Duodenal mucosa (tissue), 2 donors: ENCODE measurements around the gene RRP12.

Experiments used
- H3K27ac ChIP-seq: one replicate; pipeline ENCODE4 v1.7.0; 2013; ENCODE audit warnings: low read depth, low read length
- H3K27me3 ChIP-seq, 2 donors: one replicate each; pipeline ENCODE4 v1.7.0; 2013; ENCODE audit warnings: low read length in 2 of 2, control low read depth in 1 of 2; ENCODE audit not compliant: insufficient read depth in 2 of 2, control insufficient read depth in 1 of 2
- H3K36me3 ChIP-seq, 2 donors: one replicate each; pipeline ENCODE4 v1.7.0; 2013; ENCODE audit warnings: low read length in 2 of 2, control low read depth in 1 of 2; ENCODE audit not compliant: insufficient read depth in 2 of 2, control insufficient read depth in 1 of 2
- H3K4me1 ChIP-seq, 2 donors: one replicate each; pipeline ENCODE4 v1.7.0; 2013; ENCODE audit warnings: low read length in 2 of 2, control low read depth in 1 of 2; ENCODE audit not compliant: insufficient read depth in 2 of 2, control insufficient read depth in 1 of 2
- H3K4me3 ChIP-seq, 2 donors: one replicate each; pipeline ENCODE4 v1.7.0; 2013; ENCODE audit warnings: low read length in 2 of 2, low read depth in 1 of 2
- H3K9ac ChIP-seq, 2 donors: one replicate each; pipeline ENCODE4 v1.7.0; 2013; ENCODE audit warnings: low read length in 2 of 2, low read depth in 1 of 2
- H3K9me3 ChIP-seq, 2 donors: one replicate each; pipeline ENCODE4 v1.7.0; 2013; ENCODE audit warnings: low read length in 2 of 2, control low read depth in 1 of 2; ENCODE audit not compliant: control insufficient read depth in 1 of 2

RRP12 gene

GRCh38 chr10:97371696-97372095 is 29.4 kb downstream of the RRP12 start:
- Histone ChIP-seq H3K27me3 (no peaks in the 10 kb centered on the region), H3K4me1 (no peaks in the 10 kb centered on the region), H3K9me3 (no peaks in the 10 kb centered on the region), H3K27ac (no peak overlapping the region), H3K9ac (no peak overlapping the region), H3K36me3 (peaks cover 34 to 66% of the 10 kb centered on the region in 2 donors), H3K4me3 (no peak overlapping the region)

DNA sequence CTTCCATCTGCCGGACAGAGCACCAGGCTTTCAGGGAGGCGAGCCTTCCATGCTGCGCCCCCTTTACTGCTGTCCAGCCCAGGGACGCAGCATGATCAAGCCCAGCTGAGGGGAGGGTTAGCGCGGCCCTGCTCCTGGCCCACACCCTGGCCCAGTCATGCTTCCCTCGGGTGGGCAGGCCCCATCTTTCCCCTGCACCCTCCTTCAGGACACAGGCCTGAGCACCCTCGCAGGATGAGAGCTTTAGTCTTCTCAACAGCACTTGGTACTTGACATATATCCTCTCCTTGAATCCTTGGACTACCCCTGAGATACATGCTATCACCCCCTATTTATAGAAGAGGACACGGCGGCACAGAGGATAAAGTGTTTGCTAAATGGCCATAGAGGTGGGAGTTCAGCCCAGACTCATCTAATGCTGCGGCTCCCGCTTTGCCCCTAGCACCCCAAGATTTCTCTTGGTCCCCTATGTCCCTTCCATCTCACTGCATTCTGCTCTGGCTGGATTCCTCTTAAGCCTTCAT is 34.0 kb downstream of the RRP12 start:
- no peaks in the 10 kb centered on the region for H3K27me3 ChIP-seq
- H3K36me3 ChIP-seq = peaks cover 30 to 75% of the 10 kb centered on the region in 2 donors
- no peak overlapping the region for H3K9ac ChIP-seq
- H3K27ac ChIP-seq = no peak overlapping the region
- no peak overlapping the region for H3K4me3 ChIP-seq
- no peaks in the 10 kb centered on the region for H3K9me3 ChIP-seq
- H3K4me1 ChIP-seq = no peaks in the 10 kb centered on the region

GRCh38 chr10:97366572-97366971 is 34.6 kb downstream of the RRP12 start:
- no peak overlapping the region for H3K4me3 ChIP-seq
- H3K9ac ChIP-seq = no peak overlapping the region
- peak overlapping the region; percentile 10 for H3K27ac ChIP-seq
- peaks cover 25 to 68% of the 10 kb centered on the region in 2 donors for H3K36me3 ChIP-seq
- no peaks in the 10 kb centered on the region for H3K4me1 ChIP-seq
- no peaks in the 10 kb centered on the region for H3K27me3 ChIP-seq
- no peaks in the 10 kb centered on the region for H3K9me3 ChIP-seq

DNA sequence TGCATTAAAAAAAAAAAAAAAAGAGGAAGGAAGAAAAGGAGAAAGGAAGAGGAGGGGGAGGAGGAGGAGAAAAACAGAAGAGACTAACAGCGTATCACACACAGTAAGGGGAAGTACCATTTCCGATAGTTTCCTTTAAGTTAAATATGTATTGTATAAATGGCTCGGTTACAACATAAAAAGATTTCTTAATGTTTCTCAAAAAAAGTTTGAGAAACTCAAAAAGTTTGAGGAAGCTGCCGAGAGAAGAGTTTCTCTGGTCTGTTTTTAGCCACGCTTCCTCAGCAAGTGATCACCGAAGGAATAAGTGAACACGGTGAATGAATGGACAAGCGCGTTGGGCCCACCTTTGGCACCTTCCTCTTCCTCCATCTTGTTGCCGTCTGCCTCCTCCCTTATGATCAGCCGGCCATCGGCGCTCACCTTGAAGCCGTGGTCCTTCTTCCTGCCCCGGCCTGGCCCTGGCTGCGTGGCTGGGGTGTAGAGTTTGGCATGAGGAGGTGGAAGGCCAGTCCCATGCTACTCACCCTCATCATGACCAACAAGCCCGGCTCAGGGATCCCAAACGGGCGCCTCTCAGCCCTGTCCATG is 35.3 kb downstream of the RRP12 start:
- Histone ChIP-seq H3K36me3 (peaks cover 18 to 66% of the 10 kb centered on the region in 2 donors), H3K27me3 (no peaks in the 10 kb centered on the region), H3K27ac (no peak overlapping the region), H3K4me1 (no peaks in the 10 kb centered on the region), H3K9me3 (no peaks in the 10 kb centered on the region), H3K9ac (no peak overlapping the region), H3K4me3 (no peak overlapping the region)

DNA sequence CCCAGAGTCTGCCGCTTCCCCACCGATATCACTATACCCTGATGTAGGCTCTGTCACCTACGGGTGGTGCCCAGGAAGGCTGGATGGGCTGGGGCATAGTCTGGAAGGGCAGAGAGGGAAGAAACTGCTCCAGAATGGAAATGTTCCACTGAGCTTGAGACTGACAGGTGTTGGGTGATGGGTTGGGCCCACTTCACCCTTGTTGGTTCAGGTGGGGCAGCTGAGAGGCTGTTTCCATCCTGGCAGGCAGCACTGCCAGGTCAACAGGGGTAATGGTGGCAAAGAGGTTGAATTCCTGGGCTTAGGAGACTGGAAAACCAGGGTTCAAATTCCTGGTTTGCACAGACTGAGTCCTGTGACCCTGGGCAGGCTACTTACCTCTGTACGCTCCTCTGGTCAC is 38.1 kb downstream of the RRP12 start:
- Histone ChIP-seq H3K4me1 (no peaks in the 10 kb centered on the region), H3K27ac (no peak overlapping the region), H3K9me3 (no peaks in the 10 kb centered on the region), H3K36me3 (peaks cover 18 to 65% of the 10 kb centered on the region in 2 donors), H3K27me3 (no peaks in the 10 kb centered on the region), H3K4me3 (no peak overlapping the region), H3K9ac (no peak overlapping the region)

- Histone ChIP-seq H3K9ac (no peak overlapping the region), H3K27ac (no peak overlapping the region), H3K4me3 (no peak overlapping the region), H3K4me1 (no peaks in the 10 kb centered on the region), H3K36me3 (peaks cover 18 to 65% of the 10 kb centered on the region in 2 donors), H3K9me3 (no peaks in the 10 kb centered on the region), H3K27me3 (no peaks in the 10 kb centered on the region)
These were observed 38.7 kb downstream of the RRP12 start for GRCh38 chr10:97362310-97363033.

DNA sequence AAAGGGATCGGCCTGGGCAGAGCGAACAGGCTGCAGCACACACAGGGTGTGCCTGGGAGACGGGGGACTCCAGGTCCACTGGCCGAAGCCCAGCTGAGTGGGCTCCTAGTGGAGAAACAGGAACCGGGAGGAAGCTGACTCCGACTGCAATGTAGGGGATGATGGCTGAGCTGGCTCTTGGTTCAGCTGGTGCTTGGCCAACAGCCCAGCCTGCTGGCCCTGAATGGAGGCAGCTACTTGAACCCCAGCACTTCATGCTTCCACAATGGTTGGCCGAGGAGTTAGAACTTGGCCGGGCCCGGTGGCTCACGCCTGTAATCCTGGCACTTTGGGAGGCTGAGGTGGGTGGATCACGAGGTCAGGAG is 39.6 kb downstream of the RRP12 start:
- Histone ChIP-seq H3K9ac (no peak overlapping the region), H3K4me1 (peaks cover 0 to 4% of the 10 kb centered on the region in 2 donors), H3K9me3 (no peaks in the 10 kb centered on the region), H3K27me3 (no peaks in the 10 kb centered on the region), H3K36me3 (peaks cover 17 to 58% of the 10 kb centered on the region in 2 donors), H3K4me3 (no peak overlapping the region), H3K27ac (no peak overlapping the region)

DNA sequence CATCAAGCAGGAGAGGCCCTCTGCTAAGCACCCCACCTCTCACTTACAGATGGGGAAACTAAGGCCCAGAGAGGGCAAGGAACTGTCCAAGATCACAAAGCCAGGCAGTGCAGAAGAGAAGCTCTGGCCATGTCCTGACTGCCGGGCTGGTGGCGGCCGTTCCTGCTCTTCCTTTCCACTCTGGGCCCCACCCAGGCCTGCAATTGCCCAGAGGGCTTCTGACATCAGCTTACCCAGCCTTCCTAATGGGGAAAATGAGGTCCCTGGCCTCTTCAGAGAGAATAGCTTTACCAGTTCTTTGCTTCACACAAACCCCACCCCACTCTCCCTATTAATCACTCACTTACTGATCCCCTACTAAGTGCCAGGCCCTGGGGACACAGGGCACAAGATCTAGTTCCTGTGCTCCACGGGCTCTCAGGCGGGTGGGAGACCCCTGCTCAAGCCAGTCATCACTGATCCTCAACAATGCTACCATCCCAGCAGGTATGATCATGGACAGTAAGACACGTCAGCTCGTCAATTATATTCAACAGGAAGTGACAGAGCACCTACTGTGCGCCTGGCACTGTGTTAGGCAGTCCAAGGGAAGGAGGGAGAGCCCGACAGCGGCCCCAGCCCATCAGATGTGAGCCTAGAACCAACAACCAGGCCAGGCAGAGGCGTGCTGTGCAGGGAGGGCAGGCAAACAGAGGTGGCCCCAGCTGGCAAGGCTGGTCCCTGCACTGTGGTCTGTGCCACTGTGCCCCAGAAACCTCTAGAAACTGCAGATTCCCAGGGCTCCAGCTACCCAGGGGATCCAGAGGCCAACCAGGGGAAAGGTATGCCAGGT is 40.2 kb downstream of the RRP12 start:
- peaks cover 14 to 56% of the 10 kb centered on the region in 2 donors for H3K36me3 ChIP-seq
- H3K9me3 ChIP-seq = no peaks in the 10 kb centered on the region
- no peak overlapping the region for H3K27ac ChIP-seq
- no peak overlapping the region for H3K9ac ChIP-seq
- H3K4me1 ChIP-seq = peaks cover 0 to 9% of the 10 kb centered on the region in 2 donors
- no peak overlapping the region for H3K4me3 ChIP-seq
- no peaks in the 10 kb centered on the region for H3K27me3 ChIP-seq

DNA sequence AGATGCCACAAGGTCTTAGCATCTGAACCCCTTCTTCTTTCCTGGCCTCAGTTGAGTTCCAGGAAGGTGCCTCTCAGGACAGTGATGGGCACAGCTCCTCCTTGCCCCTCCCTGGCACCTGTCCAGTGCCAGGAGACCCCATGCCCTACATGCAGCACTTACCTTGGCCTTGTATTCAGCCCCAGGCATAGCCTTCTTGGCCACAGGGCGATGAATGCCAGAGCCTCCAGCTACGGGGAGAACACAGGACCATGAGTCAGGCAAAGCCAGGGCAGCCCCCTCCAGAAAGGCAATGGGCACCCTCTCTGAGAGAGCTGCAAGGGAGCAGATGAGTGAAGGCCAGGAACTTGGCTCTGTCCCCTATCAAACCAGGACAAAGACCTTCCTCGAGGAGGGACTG is 42.4 kb downstream of the RRP12 start:
- no peak overlapping the region for H3K27ac ChIP-seq
- peaks cover 11 to 42% of the 10 kb centered on the region in 2 donors for H3K36me3 ChIP-seq
- no peak overlapping the region for H3K9ac ChIP-seq
- H3K9me3 ChIP-seq = no peaks in the 10 kb centered on the region
- H3K4me1 ChIP-seq = peaks cover 0 to 15% of the 10 kb centered on the region in 2 donors
- H3K27me3 ChIP-seq = no peaks in the 10 kb centered on the region
- no peak overlapping the region for H3K4me3 ChIP-seq

DNA sequence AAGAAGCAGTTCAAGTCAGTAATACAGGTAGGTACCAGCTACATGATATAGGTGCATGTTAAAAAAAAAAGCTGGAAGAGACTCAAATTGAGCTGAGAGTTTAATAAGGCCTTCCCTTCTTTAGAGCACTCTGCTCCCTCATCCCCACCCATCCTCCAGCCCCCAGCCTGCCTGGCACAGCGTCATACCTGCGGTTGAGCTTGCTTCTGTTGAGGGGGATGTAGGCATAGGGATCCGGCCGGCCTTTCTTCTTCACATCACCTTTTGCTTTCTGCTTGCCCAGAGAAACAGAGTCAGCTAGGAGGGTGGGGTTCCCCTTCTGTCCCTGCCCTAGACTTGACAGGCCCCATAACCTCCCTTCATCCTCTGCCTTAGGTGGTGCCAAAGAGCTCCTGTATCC is 42.8 kb downstream of the RRP12 start:
- Histone ChIP-seq H3K27me3 (no peaks in the 10 kb centered on the region), H3K4me3 (no peak overlapping the region), H3K9ac (no peak overlapping the region), H3K36me3 (peaks cover 11 to 38% of the 10 kb centered on the region in 2 donors), H3K9me3 (no peaks in the 10 kb centered on the region), H3K4me1 (peaks cover 0 to 15% of the 10 kb centered on the region in 2 donors), H3K27ac (no peak overlapping the region)
